GM12878 (cell line): Measurements from ENCODE around the gene TXNRD1. TPM values are rescaled to one million over a fixed set of nuclear protein-coding genes. Genes with fewer than 3 reads are reported as not detected.

Experiments
- BRCA1 ChIP-seq: IDR thresholded peaks from 2 replicates; pipeline ENCODE4 v1.6.1; 2011; ENCODE audit warnings: low read depth, low read length, improper control_type of control experiment
- FOS ChIP-seq: IDR thresholded peaks from 3 replicates; pipeline ENCODE4 v1.6.1; 2011; ENCODE audit warnings: borderline replicate concordance; ENCODE audit not compliant: insufficient read length; ENCODE audit errors: extremely low read depth
- IRF4 ChIP-seq: IDR thresholded peaks from 2 replicates; pipeline ENCODE4 v1.6.1; 2011; ENCODE audit warnings: low read depth, low read length
- NRF1 ChIP-seq: conservative IDR thresholded peaks from 2 replicates; pipeline ENCODE4 v1.6.1; 2011; ENCODE audit warnings: mild to moderate bottlenecking, low read depth, low read length, improper control_type of control experiment
- POLR2A ChIP-seq: IDR thresholded peaks from 2 replicates; pipeline ENCODE4 v1.6.1; 2011; ENCODE audit warnings: low read depth, mild to moderate bottlenecking, low read length
- POU2F2 ChIP-seq: IDR thresholded peaks from 3 replicates; pipeline ENCODE4 v1.6.1; 2011; ENCODE audit warnings: low read depth, mild to moderate bottlenecking, low read length, borderline replicate concordance
- SP1 ChIP-seq: IDR thresholded peaks from one replicate; pipeline ENCODE4 v1.6.1; 2011; ENCODE audit warnings: low read depth, low read length
- SUZ12 ChIP-seq: fragments of 200-600 bp; sonication (generic); IDR thresholded peaks from one replicate; pipeline ENCODE4 v1.6.1; 2018; ENCODE audit warnings: antibody characterized with exemption, mild to moderate bottlenecking; ENCODE audit not compliant: unreplicated experiment
- TCF12 ChIP-seq: IDR thresholded peaks from 2 replicates; pipeline ENCODE4 v1.6.1; 2011; ENCODE audit warnings: low read depth, mild to moderate bottlenecking, low read length
- polyA plus RNA-seq, 11 experiments: library from polyadenylated mRNA; depleted of rRNA in 4 of 11; unstranded in 6 of 11; stranded (reverse) in 5 of 11; fragments of >200 nt; fragmentation: Nextera tagmentation in 4 of 11; fragmentation: Illumina TruSeq in 1 of 11; extraction: Ambion mirVana in 4 of 11; extraction: Trizol in 1 of 11; gene quantifications; 1 replicate in 1 of 11; 2 replicates in 10 of 11; pipeline versions ENCODE4 v1.2.1 to v1.2.3, GENCODE V29; 2011 to 2016; ENCODE audit warnings: inconsistent platforms in 2 of 11, missing spikeins in 2 of 11, low read depth in 1 of 11
- total RNA-seq, 4 experiments: library from RNA; depleted of rRNA in 3 of 4; stranded (reverse); fragments of >200 nt in 3 of 4; fragmentation: Illumina TruSeq in 1 of 4; extraction: Trizol in 1 of 4; gene quantifications; 2 replicates each; pipeline versions ENCODE4 v1.2.1 to v1.2.3, GENCODE V29; 2013 to 2021
- TF ChIP-seq, protein P1 (sequence below): fragments of 450-650 bp; IDR thresholded peaks from 2 replicates; pipeline ENCODE4 v1.6.1; 2017; ENCODE audit warnings: mild to moderate bottlenecking, moderate library complexity
- TF ChIP-seq, protein P2 (sequence below): fragments of 450-650 bp; IDR thresholded peaks from 2 replicates; pipeline ENCODE4 v1.6.1; 2017; ENCODE audit warnings: borderline replicate concordance
- TF ChIP-seq, protein P3 (sequence below): fragments of 150-350 bp; IDR thresholded peaks from 2 replicates; pipeline ENCODE4 v1.6.1; 2016; ENCODE audit warnings: low read depth, low read length
- TF ChIP-seq, protein P4 (sequence below): IDR thresholded peaks from 2 replicates; pipeline ENCODE4 v1.6.1; 2011; ENCODE audit warnings: mild to moderate bottlenecking, low read depth, low read length, moderate library complexity; ENCODE audit not compliant: insufficient replicate concordance

Gene TXNRD1
- total and polyA plus RNA-seq, 10 of the 15 experiments (the other 5 are each of a cell fraction or from before 2014, with no cell fraction given), result 52.6 to 84.6 (median 67.8) TPM

DNA sequence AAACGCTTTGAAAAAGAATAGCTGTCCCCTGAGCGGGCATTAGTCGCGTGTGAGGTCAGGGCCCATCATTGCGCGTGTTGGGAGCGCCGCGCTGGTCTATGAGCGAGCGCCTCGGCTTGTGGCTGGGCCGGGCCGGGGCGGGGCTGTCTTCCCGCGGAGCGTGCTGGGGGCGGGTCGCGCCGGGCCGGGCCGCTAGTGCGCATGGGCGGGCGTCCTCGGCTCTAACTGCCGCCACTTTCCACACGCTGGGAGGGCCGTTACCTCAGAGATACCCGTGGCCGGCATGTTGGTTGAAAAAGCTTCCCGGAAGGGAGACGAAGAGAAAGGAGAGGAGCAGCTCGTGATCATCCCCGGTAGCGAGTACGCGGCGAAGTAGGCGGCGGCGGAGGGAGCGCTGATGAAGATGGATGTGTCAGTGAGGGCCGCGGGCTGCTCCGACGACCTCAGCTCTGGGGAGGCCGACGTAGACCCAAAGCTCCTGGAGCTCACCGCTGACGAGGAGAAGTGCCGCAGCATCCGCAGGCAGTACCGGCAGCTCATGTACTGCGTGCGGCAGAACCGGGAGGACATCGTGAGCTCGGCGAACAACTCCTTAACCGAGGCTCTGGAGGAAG lies 88.1 kb downstream of the TXNRD1 start, which contains the start of gene EID3 (continued):
- TF ChIP-seq, protein P1, sequence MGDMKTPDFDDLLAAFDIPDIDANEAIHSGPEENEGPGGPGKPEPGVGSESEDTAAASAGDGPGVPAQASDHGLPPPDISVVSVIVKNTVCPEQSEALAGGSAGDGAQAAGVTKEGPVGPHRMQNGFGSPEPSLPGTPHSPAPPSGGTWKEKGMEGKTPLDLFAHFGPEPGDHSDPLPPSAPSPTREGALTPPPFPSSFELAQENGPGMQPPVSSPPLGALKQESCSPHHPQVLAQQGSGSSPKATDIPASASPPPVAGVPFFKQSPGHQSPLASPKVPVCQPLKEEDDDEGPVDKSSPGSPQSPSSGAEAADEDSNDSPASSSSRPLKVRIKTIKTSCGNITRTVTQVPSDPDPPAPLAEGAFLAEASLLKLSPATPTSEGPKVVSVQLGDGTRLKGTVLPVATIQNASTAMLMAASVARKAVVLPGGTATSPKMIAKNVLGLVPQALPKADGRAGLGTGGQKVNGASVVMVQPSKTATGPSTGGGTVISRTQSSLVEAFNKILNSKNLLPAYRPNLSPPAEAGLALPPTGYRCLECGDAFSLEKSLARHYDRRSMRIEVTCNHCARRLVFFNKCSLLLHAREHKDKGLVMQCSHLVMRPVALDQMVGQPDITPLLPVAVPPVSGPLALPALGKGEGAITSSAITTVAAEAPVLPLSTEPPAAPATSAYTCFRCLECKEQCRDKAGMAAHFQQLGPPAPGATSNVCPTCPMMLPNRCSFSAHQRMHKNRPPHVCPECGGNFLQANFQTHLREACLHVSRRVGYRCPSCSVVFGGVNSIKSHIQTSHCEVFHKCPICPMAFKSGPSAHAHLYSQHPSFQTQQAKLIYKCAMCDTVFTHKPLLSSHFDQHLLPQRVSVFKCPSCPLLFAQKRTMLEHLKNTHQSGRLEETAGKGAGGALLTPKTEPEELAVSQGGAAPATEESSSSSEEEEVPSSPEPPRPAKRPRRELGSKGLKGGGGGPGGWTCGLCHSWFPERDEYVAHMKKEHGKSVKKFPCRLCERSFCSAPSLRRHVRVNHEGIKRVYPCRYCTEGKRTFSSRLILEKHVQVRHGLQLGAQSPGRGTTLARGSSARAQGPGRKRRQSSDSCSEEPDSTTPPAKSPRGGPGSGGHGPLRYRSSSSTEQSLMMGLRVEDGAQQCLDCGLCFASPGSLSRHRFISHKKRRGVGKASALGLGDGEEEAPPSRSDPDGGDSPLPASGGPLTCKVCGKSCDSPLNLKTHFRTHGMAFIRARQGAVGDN, result peak; percentile 67; the same call in 1 of the 2 replicates
- no peak for TF ChIP-seq IRF4
- no peak for TF ChIP-seq FOS
- TF ChIP-seq SP1, result no peak
- TF ChIP-seq, protein P2, sequence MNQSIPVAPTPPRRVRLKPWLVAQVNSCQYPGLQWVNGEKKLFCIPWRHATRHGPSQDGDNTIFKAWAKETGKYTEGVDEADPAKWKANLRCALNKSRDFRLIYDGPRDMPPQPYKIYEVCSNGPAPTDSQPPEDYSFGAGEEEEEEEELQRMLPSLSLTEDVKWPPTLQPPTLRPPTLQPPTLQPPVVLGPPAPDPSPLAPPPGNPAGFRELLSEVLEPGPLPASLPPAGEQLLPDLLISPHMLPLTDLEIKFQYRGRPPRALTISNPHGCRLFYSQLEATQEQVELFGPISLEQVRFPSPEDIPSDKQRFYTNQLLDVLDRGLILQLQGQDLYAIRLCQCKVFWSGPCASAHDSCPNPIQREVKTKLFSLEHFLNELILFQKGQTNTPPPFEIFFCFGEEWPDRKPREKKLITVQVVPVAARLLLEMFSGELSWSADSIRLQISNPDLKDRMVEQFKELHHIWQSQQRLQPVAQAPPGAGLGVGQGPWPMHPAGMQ, result no peak
- TF ChIP-seq SUZ12, result no peak
- peak; percentile 54 for TF ChIP-seq NRF1
- no peak for TF ChIP-seq TCF12
- no peak for TF ChIP-seq BRCA1
- TF ChIP-seq POLR2A, result peak; percentile 69
- TF ChIP-seq, protein P3, sequence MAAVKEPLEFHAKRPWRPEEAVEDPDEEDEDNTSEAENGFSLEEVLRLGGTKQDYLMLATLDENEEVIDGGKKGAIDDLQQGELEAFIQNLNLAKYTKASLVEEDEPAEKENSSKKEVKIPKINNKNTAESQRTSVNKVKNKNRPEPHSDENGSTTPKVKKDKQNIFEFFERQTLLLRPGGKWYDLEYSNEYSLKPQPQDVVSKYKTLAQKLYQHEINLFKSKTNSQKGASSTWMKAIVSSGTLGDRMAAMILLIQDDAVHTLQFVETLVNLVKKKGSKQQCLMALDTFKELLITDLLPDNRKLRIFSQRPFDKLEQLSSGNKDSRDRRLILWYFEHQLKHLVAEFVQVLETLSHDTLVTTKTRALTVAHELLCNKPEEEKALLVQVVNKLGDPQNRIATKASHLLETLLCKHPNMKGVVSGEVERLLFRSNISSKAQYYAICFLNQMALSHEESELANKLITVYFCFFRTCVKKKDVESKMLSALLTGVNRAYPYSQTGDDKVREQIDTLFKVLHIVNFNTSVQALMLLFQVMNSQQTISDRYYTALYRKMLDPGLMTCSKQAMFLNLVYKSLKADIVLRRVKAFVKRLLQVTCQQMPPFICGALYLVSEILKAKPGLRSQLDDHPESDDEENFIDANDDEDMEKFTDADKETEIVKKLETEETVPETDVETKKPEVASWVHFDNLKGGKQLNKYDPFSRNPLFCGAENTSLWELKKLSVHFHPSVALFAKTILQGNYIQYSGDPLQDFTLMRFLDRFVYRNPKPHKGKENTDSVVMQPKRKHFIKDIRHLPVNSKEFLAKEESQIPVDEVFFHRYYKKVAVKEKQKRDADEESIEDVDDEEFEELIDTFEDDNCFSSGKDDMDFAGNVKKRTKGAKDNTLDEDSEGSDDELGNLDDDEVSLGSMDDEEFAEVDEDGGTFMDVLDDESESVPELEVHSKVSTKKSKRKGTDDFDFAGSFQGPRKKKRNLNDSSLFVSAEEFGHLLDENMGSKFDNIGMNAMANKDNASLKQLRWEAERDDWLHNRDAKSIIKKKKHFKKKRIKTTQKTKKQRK, result no peak
- TF ChIP-seq POU2F2, result no peak
- TF ChIP-seq, protein P4, sequence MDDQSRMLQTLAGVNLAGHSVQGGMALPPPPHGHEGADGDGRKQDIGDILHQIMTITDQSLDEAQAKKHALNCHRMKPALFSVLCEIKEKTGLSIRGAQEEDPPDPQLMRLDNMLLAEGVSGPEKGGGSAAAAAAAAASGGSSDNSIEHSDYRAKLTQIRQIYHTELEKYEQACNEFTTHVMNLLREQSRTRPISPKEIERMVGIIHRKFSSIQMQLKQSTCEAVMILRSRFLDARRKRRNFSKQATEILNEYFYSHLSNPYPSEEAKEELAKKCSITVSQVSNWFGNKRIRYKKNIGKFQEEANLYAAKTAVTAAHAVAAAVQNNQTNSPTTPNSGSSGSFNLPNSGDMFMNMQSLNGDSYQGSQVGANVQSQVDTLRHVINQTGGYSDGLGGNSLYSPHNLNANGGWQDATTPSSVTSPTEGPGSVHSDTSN, result no peak
- TF ChIP-seq, all 136 proteins: peak for 22
